ENCODE data around the gene LIFR. TPM values are rescaled to one million over a fixed set of nuclear protein-coding genes. Genes with fewer than 3 reads are reported as not detected.

The LIFR gene
- total and polyA plus RNA-seq, 10 donors: 6.8 to 191 (median 93.3) TPM

DNA sequence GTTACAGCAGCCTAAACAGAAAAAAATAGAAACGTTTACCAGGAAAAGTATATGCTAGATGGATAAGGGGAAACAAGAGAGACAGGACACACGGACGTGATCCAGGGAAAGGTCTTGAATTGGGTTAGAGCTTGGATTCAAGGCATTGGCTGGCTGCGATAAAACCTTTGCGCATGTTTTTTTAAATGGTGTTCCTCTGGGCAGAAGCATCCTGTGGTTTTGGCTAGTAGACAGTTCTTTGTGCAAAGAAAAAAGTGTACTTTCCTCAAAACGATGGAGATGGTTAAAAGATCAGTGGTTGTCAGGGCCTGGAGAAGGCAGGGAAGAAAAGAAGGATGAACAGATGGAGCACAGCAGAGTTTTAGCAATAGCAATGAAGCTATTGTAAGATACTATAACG lies 37.5 kb upstream of the LIFR start:
- no peak for DNase-seq
- no peaks in the 10 kb centered on the region for H3K36me3 ChIP-seq
- no peak overlapping the region for H3K27ac ChIP-seq
- intact Hi-C loops (cut with DNase I; ENCODE audit: low total_unique reads): no loop called here
- TF ChIP-seq, protein P1, sequence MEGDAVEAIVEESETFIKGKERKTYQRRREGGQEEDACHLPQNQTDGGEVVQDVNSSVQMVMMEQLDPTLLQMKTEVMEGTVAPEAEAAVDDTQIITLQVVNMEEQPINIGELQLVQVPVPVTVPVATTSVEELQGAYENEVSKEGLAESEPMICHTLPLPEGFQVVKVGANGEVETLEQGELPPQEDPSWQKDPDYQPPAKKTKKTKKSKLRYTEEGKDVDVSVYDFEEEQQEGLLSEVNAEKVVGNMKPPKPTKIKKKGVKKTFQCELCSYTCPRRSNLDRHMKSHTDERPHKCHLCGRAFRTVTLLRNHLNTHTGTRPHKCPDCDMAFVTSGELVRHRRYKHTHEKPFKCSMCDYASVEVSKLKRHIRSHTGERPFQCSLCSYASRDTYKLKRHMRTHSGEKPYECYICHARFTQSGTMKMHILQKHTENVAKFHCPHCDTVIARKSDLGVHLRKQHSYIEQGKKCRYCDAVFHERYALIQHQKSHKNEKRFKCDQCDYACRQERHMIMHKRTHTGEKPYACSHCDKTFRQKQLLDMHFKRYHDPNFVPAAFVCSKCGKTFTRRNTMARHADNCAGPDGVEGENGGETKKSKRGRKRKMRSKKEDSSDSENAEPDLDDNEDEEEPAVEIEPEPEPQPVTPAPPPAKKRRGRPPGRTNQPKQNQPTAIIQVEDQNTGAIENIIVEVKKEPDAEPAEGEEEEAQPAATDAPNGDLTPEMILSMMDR (IDR thresholded peaks at IDR 0.05 in 8 of 11, conservative IDR thresholded peaks at IDR 0.05 in 3 of 11): no peak
- no peak for TF ChIP-seq POLR2AphosphoS5 (IDR thresholded peaks at IDR 0.05)
- no peak for TF ChIP-seq POLR2A (IDR thresholded peaks at IDR 0.05)
- whole genome bisulfite sequencing, 5 donors: 71 to 78% (median 74%) methylated on average over 7 of the region's 7 CpGs
- no peaks in the 10 kb centered on the region for H3K9me3 ChIP-seq
- no peak overlapping the region for H3K4me3 ChIP-seq
- H3K4me1 ChIP-seq: peaks cover 0 to 4% (median 0%) of the 10 kb centered on the region in 6 donors
- H3K27me3 ChIP-seq (replicated peaks in 1 of 7): no peaks in the 10 kb centered on the region

DNA sequence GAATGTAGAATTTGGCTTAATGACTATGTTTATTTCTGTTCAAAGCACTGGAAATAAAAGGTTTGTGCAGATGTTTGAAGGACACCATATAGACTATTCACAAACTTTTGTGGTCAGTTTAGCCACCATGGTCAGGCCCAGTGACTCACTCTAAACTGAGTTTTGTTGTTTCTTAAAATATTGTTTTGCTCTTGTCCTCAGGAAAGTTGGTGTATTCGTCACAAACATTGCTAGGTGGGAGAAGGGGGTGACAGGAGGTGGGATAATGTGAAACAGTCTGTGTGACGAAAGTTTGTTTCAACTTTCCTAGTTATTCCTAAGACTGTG lies 35.0 kb upstream of the LIFR start:
- H3K36me3 ChIP-seq: no peaks in the 10 kb centered on the region
- H3K27me3 ChIP-seq (replicated peaks in 1 of 7): no peaks in the 10 kb centered on the region
- no peak overlapping the region for H3K27ac ChIP-seq
- H3K9me3 ChIP-seq: no peaks in the 10 kb centered on the region
- H3K4me1 ChIP-seq: no peaks in the 10 kb centered on the region
- 73 to 88% (median 80%) methylated on average over 2 of the region's 2 CpGs for WGBS, 5 donors
- H3K4me3 ChIP-seq: no peak overlapping the region
- intact Hi-C loops (cut with DNase I; ENCODE audit: low total_unique reads): no loop called here
- no peak for DNase-seq
- no peak for TF ChIP-seq POLR2A (IDR thresholded peaks at IDR 0.05)
- no peak for TF ChIP-seq POLR2AphosphoS5 (IDR thresholded peaks at IDR 0.05)
- TF ChIP-seq, protein P1 (IDR thresholded peaks at IDR 0.05 in 8 of 11, conservative IDR thresholded peaks at IDR 0.05 in 3 of 11): no peak

DNA sequence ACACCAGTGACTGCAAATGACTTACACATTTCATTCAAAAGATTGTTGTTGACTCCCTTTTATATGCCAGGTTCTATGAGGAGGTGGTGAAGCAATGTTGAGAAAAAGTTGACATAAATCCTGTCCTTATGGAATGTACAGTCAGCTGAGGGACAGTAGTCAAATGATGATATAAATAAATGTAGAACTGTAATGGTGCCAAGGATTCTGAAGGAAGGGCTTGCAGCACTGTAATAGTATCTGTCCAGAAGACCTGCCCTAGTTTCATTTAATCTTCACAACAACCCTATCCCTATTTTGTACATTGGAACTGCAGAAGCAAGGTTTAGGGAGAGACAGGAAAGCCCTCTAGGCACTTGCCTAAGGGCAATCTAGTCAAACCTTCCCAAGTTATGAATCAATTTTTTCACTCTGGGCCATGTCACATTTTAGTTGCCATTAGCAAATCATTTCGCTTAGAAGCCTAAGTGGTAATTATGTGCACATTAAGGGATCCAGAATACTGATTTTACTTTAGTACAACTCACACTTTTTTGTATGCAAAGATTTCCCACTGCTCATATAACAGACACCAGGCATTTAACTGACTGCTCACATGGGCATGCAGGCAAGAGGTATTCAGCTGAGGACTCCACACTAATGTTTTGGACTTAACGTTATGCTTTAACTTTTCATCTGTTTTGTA lies 34.5 kb upstream of the LIFR start:
- Histone ChIP-seq H3K27me3 (replicated peaks in 1 of 7) (no peaks in the 10 kb centered on the region), H3K27ac (no peak overlapping the region), H3K4me1 (no peaks in the 10 kb centered on the region), H3K36me3 (no peaks in the 10 kb centered on the region), H3K9me3 (no peaks in the 10 kb centered on the region), H3K4me3 (no peak overlapping the region)
- intact Hi-C loops (cut with DNase I; ENCODE audit: low total_unique reads): no loop called here
- no peak for TF ChIP-seq POLR2AphosphoS5 (IDR thresholded peaks at IDR 0.05)
- TF ChIP-seq, protein P1 (IDR thresholded peaks at IDR 0.05 in 8 of 11, conservative IDR thresholded peaks at IDR 0.05 in 3 of 11): no peak
- no peak for TF ChIP-seq POLR2A (IDR thresholded peaks at IDR 0.05)
- DNase-seq: no peak
- 75 to 89% (median 84%) methylated on average over 2 of the region's 2 CpGs for WGBS, 5 donors

DNA sequence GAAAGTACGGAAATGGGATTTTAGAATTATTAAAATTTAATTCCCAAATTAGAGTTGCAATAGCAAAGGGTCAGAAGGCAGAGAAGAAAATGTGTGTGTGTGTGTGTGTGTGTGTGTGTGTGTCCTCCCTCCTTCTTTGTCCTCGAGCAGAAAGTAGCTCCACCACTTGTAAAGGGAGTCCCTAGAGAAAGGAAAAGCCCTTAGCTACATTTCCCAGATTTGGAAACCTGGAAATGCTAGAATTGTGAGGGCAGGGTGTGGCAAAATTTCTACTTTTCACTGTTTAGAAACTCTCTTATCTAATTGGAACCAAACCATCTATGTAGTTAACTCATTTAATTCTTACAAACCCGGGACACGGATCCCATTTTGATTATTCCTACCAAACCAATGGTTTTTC lies 33.2 kb upstream of the LIFR start:
- Histone ChIP-seq H3K4me3 (no peak overlapping the region), H3K27ac (no peak overlapping the region), H3K36me3 (no peaks in the 10 kb centered on the region), H3K27me3 (replicated peaks in 1 of 7) (no peaks in the 10 kb centered on the region), H3K9me3 (no peaks in the 10 kb centered on the region), H3K4me1 (peaks cover 0 to 3% (median 0%) of the 10 kb centered on the region in 6 donors)
- no peak for DNase-seq
- TF ChIP-seq POLR2A (IDR thresholded peaks at IDR 0.05) (no peak), POLR2AphosphoS5 (IDR thresholded peaks at IDR 0.05) (no peak)
- TF ChIP-seq, protein P1 (IDR thresholded peaks at IDR 0.05 in 8 of 11, conservative IDR thresholded peaks at IDR 0.05 in 3 of 11): no peak
- WGBS, 5 donors: 66 to 76% (median 73%) methylated on average over 4 of the region's 4 CpGs
- intact Hi-C loops (cut with DNase I; ENCODE audit: low total_unique reads): no loop called here
